B cell (primary cell): ENCODE results near the gene SLCO3A1.

Experiments used
- CTCF ChIP-seq: fragments of 200-600 bp; IDR thresholded peaks from one replicate; pipeline ENCODE4 v1.8.0; 2022; ENCODE audit warnings: antibody characterized with exemption, mild to moderate bottlenecking
- EZH2 ChIP-seq: IDR thresholded peaks from 2 replicates; pipeline ENCODE4 v1.6.1; 2012; ENCODE audit warnings: borderline replicate concordance, low read depth, mild to moderate bottlenecking, moderate library complexity, low read length; ENCODE audit not compliant: insufficient read depth, poor library complexity, severe bottlenecking

GRCh38 chr15:91853948-91854638 is 585 bp downstream of the SLCO3A1 start:
- TF ChIP-seq CTCF (no peak), EZH2 (no peak)
